ENCODE measurements around the gene PTPRF.

The PTPRF gene

GRCh38 chr1:43648876-43649477, 118.3 kb downstream of the PTPRF start:
- FAIRE-seq: no peak
- DNase-seq (ENCODE audit: insufficient read length): no peak
- TF ChIP-seq TAF1 (IDR thresholded peaks at IDR 0.05; ENCODE audit: borderline replicate concordance, low read depth, low read length): no peak
- no peak for TF ChIP-seq POLR2AphosphoS5 (IDR thresholded peaks at IDR 0.05; ENCODE audit: low read depth, low read length)
- no peak for TF ChIP-seq POLR2A (IDR thresholded peaks at IDR 0.05; ENCODE audit: low read depth, low read length)

- TF ChIP-seq TAF1 (IDR thresholded peaks at IDR 0.05; ENCODE audit: borderline replicate concordance, low read depth, low read length) (peak; percentile 86; the same call in 1 of the 2 replicates), POLR2A (IDR thresholded peaks at IDR 0.05; ENCODE audit: low read depth, low read length) (peak; percentile 100), POLR2AphosphoS5 (IDR thresholded peaks at IDR 0.05; ENCODE audit: low read depth, low read length) (peak; percentile 95)
- DNase-seq (ENCODE audit: insufficient read length) (peak; percentile 96), FAIRE-seq (peak; percentile 14)
Observed at GRCh38 chr1:43650310-43651085, 119.8 kb downstream of the PTPRF start.

DNA sequence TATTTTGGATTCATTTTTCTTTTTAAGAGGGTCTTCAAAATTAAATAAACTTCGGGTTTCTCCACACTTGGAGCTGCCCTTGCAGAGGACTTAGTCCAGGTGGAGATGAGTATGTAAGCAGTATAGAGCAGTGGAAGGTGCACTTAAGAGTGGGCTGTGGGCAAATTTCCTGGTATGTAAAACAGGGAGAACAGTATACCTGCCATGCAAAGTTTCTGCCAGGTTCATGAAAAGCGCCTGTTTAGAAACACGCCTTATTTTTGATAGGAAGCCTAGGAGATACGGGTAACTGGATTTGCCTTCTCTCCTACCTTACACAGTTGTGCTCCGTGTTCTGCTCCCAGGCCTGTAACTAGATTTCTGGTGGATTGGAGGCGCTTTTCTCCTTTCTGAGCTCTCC, 120.5 kb downstream of the PTPRF start:
- TF ChIP-seq POLR2A (IDR thresholded peaks at IDR 0.05; ENCODE audit: low read depth, low read length) (no peak), POLR2AphosphoS5 (IDR thresholded peaks at IDR 0.05; ENCODE audit: low read depth, low read length) (no peak), TAF1 (IDR thresholded peaks at IDR 0.05; ENCODE audit: borderline replicate concordance, low read depth, low read length) (no peak)
- FAIRE-seq (no peak), DNase-seq (ENCODE audit: insufficient read length) (no peak)

DNA sequence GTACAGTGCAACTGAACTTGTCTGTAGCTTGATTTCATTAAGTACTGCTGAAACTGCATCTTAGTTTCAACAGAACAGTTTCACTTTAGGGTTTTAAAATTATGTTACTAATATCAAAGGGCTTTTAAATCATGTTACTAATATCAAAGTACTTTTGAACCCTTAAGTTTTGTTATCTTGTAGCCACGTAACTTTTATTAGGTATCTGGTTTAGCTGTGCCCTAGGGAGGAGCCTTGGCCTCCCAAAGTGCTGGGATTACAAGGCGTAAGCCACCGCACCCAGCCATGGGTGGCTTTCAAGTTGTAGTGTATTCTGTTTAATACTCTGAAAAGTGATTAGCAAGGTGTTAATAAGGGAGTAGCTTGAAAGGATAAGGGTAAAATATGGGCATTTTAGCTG, 121.2 kb downstream of the PTPRF start:
- TF ChIP-seq POLR2AphosphoS5 (IDR thresholded peaks at IDR 0.05; ENCODE audit: low read depth, low read length): no peak
- FAIRE-seq: no peak

GRCh38 chr1:43653339-43653738, 122.7 kb downstream of the PTPRF start:
- no peak for DNase-seq (ENCODE audit: insufficient read length)
- no peak for FAIRE-seq
- TF ChIP-seq POLR2A (IDR thresholded peaks at IDR 0.05; ENCODE audit: low read depth, low read length) (no peak), POLR2AphosphoS5 (IDR thresholded peaks at IDR 0.05; ENCODE audit: low read depth, low read length) (no peak), TAF1 (IDR thresholded peaks at IDR 0.05; ENCODE audit: borderline replicate concordance, low read depth, low read length) (no peak)

More for the DNA sequence above, 121.2 kb downstream of the PTPRF start:
- no peak for DNase-seq (ENCODE audit: insufficient read length)

DNA sequence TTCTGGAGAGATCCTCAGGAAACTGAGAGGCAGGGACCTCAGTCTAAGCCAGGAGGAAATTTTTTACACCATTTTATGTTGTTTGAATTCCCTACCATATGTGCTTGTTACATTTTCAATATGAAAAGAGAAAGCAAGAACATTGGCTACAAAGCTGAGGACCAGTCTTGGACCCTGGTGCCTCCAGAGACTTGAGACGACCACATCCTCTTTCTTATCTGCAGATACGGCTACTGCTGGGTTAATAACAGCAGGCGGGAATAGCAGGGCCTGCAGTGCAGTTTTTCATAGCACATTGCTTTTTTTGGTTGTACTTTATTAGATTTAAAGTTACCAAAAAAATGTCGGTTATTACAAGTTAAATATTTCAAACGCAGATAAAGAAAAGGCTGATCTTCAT, 123.2 kb downstream of the PTPRF start:
- no peak for FAIRE-seq
- DNase-seq (ENCODE audit: insufficient read length): no peak
- TF ChIP-seq POLR2A (IDR thresholded peaks at IDR 0.05; ENCODE audit: low read depth, low read length): no peak
- no peak for TF ChIP-seq POLR2AphosphoS5 (IDR thresholded peaks at IDR 0.05; ENCODE audit: low read depth, low read length)
- no peak for TF ChIP-seq TAF1 (IDR thresholded peaks at IDR 0.05; ENCODE audit: borderline replicate concordance, low read depth, low read length)

DNA sequence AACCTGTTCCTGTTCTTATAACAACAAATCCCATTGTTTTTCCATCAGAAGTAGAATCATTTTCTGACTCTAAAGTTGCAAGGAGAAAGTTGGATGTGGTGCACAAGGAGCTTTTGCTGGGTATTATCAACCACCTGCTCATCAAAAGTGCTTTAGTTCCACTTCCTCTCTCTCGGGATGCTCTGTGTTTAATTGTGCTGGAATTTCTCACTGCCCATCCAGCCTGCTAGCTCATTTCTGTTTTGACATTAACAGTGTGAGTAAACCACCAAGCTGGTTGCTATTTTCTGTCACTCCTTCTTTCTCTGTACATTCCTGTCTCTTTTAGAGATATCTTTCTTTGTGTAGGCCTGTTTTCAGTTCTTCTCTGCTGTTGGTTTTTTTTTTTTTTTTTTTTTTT, 125.3 kb downstream of the PTPRF start:
- FAIRE-seq (no peak), DNase-seq (ENCODE audit: insufficient read length) (no peak)
- TF ChIP-seq POLR2A (IDR thresholded peaks at IDR 0.05; ENCODE audit: low read depth, low read length) (no peak), TAF1 (IDR thresholded peaks at IDR 0.05; ENCODE audit: borderline replicate concordance, low read depth, low read length) (no peak), POLR2AphosphoS5 (IDR thresholded peaks at IDR 0.05; ENCODE audit: low read depth, low read length) (no peak)

- FAIRE-seq: no peak
- no peak for DNase-seq (ENCODE audit: insufficient read length)
- TF ChIP-seq POLR2A (IDR thresholded peaks at IDR 0.05; ENCODE audit: low read depth, low read length) (no peak), TAF1 (IDR thresholded peaks at IDR 0.05; ENCODE audit: borderline replicate concordance, low read depth, low read length) (no peak)
Observed at GRCh38 chr1:43659212-43660166, 128.8 kb downstream of the PTPRF start.

DNA sequence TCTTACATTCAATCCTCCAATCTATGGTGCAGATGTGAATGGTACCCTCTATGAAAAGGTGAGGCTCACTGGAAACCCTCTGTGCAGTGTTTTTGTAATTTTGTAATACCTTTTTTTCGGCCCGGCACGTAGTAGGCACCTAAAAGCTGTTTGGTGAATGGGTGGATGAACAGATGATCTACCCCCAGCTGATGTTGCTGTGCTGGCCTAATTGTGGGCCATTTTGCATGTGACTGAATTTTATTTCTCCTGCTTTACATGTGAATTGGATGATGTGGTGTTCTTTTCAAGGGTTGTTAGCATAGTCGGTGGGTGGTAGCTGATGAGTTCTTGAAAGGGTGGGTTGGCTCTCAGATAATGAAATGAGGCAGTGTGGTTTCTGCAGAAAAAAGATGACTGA, 129.7 kb downstream of the PTPRF start:
- DNase-seq (ENCODE audit: insufficient read length) (no peak), FAIRE-seq (no peak)
- no peak for TF ChIP-seq TAF1 (IDR thresholded peaks at IDR 0.05; ENCODE audit: borderline replicate concordance, low read depth, low read length)
- TF ChIP-seq POLR2A (IDR thresholded peaks at IDR 0.05; ENCODE audit: low read depth, low read length): no peak
- TF ChIP-seq POLR2AphosphoS5 (IDR thresholded peaks at IDR 0.05; ENCODE audit: low read depth, low read length): no peak

DNA sequence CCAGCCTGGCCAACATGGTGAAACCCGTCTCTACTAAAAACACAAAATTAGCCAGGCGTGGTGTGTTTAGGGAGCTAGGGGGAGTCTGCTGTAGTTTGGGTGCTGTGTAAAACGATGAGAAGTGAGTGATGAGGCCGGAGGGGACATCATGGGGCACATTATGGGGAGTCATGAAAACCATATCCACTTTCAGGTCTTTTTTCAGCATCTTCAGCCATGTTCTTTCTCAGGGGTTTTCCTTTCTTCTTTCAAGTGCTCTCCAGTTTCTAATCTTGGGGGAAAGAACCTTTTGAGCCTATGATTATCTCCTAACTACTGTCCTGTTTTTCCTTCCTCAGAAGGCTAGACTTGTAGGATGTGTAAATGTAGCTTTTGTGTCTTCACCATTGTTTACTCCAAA, 133.7 kb downstream of the PTPRF start:
- TF ChIP-seq POLR2A (IDR thresholded peaks at IDR 0.05; ENCODE audit: low read depth, low read length): no peak
- TF ChIP-seq POLR2AphosphoS5 (IDR thresholded peaks at IDR 0.05; ENCODE audit: low read depth, low read length): no peak
- TF ChIP-seq TAF1 (IDR thresholded peaks at IDR 0.05; ENCODE audit: borderline replicate concordance, low read depth, low read length): no peak
- DNase-seq (ENCODE audit: insufficient read length) (no peak), FAIRE-seq (no peak)

GRCh38 chr1:43666608-43667007, 135.9 kb downstream of the PTPRF start:
- no peak for FAIRE-seq
- DNase-seq (ENCODE audit: insufficient read length): no peak
- TF ChIP-seq POLR2A (IDR thresholded peaks at IDR 0.05; ENCODE audit: low read depth, low read length): no peak
- no peak for TF ChIP-seq POLR2AphosphoS5 (IDR thresholded peaks at IDR 0.05; ENCODE audit: low read depth, low read length)
- no peak for TF ChIP-seq TAF1 (IDR thresholded peaks at IDR 0.05; ENCODE audit: borderline replicate concordance, low read depth, low read length)
